ENCODE measurements around the gene MLC1.
"Not testable (repeated sequence)": the region's sequence is repeated elsewhere in the genome, so short reads cannot be mapped to it uniquely, and the experiment has no call there.

MLC1 gene

GRCh38 chr22:50087646-50088045 is 2.4 kb upstream of the MLC1 start:
- Mint-ChIP-seq H3K27me3 (peaks cover 14% of the 10 kb centered on the region), H3K4me1 (no peaks in the 10 kb centered on the region), H3K4me3 (no peak overlapping the region), H3K36me3 (no peaks in the 10 kb centered on the region), H3K9me3 (no peaks in the 10 kb centered on the region), H3K27ac (no peak overlapping the region)

DNA sequence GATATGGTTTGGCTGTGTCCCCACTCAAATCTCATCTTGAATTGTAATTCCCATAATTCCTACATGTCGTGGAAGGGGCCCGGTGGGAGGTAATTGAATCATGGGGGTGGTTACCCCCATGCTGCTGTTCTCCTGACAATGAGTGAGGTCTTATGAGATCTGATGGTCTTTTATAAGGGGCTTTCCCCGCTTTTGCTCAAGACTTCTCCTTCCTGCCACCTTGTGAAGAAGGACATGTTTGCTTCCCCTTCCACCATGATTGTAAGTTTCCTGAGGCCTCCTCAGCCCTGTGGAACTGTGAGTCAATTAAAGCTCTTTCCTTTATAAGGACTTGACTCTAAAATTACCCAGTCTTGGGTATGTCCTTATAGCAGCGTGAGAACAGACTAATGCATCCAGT is 1.7 kb upstream of the MLC1 start:
- Mint-ChIP-seq H3K27ac (peak overlapping the region; percentile 16), H3K27me3 (peaks cover 14% of the 10 kb centered on the region)
- not testable (repeated sequence) for H3K4me3 Mint-ChIP-seq, H3K9me3 Mint-ChIP-seq, H3K4me1 Mint-ChIP-seq, H3K36me3 Mint-ChIP-seq

DNA sequence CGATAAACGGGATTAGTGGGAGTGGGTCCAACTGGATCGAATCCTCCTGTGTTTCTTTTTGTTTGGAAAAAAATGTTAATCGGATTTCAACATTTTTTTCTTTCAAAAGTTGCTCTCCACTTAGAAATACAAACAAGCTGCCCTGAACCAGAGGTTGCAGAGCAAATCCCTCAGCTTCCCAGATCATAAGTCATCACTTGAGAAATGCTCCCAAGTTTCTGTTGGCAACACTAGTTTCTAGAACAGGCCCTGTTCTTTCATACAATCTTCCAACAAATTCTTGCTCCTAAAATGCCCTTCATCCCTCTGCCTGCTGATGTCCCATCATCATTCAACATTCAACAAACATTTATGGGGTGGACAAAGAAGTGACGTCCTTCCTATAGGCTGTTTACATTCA is 1.3 kb upstream of the MLC1 start:
- Mint-ChIP-seq H3K4me1 (no peaks in the 10 kb centered on the region), H3K27me3 (peaks cover 14% of the 10 kb centered on the region), H3K9me3 (no peaks in the 10 kb centered on the region), H3K27ac (no peak overlapping the region), H3K4me3 (no peak overlapping the region), H3K36me3 (no peaks in the 10 kb centered on the region)

DNA sequence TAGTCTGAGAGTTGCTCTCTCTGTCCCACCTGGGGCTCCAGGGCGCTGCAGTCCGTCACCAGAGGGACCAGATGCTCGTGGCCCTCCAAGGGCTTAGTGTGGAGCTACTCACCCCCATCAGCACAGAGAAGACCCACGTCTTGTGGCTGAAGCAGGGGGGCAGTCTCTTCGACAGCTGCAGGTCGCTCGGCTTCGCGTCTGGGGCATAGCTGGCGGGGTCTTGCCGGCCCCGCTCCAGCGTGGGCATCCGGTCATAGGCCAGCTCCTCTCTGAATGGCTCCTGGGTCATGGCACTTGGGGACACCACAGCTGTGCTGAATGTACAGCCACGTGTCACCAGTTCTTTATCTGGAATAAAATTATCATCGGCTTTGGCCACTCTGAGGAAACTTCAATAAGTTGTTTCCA is 608 bp downstream of the MLC1 start:
- H3K4me1 Mint-ChIP-seq = no peaks in the 10 kb centered on the region
- no peak overlapping the region for H3K4me3 Mint-ChIP-seq
- no peaks in the 10 kb centered on the region for H3K9me3 Mint-ChIP-seq
- H3K27ac Mint-ChIP-seq = no peak overlapping the region
- no peaks in the 10 kb centered on the region for H3K36me3 Mint-ChIP-seq
- peaks cover 16% of the 10 kb centered on the region for H3K27me3 Mint-ChIP-seq

DNA sequence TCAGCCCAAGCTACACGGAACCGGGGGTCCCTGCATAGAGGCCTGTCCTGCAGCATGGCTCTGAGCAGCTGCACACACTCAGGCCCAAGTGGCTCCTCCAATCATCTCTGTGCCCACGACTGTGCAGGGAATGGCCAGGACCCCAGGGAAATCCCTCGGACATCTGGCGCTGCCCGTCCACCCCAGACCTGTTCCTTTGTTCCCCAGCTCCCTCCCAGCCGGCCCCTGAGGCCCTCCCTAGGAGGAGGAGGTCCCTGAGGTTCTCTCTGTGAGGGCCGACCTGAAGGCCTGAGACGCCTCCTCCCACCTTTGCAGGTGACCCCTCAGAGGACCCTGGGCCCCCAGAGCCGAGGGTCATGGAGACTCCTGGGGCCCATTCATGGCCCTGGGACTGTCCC is 1.1 kb downstream of the MLC1 start:
- Mint-ChIP-seq H3K27ac (no peak overlapping the region), H3K36me3 (no peaks in the 10 kb centered on the region), H3K4me1 (no peaks in the 10 kb centered on the region), H3K9me3 (no peaks in the 10 kb centered on the region), H3K4me3 (no peak overlapping the region), H3K27me3 (peaks cover 16% of the 10 kb centered on the region)

- H3K4me1 Mint-ChIP-seq = no peaks in the 10 kb centered on the region
- no peaks in the 10 kb centered on the region for H3K9me3 Mint-ChIP-seq
- H3K27me3 Mint-ChIP-seq = peaks cover 16% of the 10 kb centered on the region
- H3K27ac Mint-ChIP-seq = no peak overlapping the region
- H3K4me3 Mint-ChIP-seq = peak overlapping the region; percentile 11
- no peaks in the 10 kb centered on the region for H3K36me3 Mint-ChIP-seq
Observed at GRCh38 chr22:50083462-50084079, 1.7 kb downstream of the MLC1 start.

DNA sequence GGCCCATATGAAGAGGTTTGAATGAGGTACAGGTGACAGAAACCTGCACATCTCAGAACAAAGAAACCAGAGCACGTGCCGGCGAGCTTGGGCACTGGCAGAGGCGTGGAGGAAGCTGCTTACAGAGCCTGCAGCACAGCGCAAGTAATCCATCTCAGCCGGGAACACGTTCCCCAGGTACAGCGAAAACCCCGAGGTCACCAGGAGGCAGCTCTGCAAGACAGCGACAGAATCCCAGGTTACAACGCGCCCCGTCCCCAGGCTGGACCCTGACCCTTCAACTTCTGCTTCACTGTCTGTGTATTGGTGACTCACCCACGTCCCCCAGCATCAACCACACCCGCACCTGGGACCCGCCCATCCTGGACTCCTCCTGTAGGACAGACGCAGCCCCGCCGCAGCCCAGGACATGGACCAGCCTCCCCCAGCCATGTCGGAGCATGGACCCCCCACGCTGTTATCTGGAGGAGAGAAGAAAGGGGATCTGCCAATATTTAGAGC is 2.2 kb downstream of the MLC1 start:
- H3K36me3 Mint-ChIP-seq = no peaks in the 10 kb centered on the region
- no peaks in the 10 kb centered on the region for H3K4me1 Mint-ChIP-seq
- no peaks in the 10 kb centered on the region for H3K9me3 Mint-ChIP-seq
- no peak overlapping the region for H3K4me3 Mint-ChIP-seq
- H3K27ac Mint-ChIP-seq = no peak overlapping the region
- H3K27me3 Mint-ChIP-seq = peaks cover 16% of the 10 kb centered on the region

DNA sequence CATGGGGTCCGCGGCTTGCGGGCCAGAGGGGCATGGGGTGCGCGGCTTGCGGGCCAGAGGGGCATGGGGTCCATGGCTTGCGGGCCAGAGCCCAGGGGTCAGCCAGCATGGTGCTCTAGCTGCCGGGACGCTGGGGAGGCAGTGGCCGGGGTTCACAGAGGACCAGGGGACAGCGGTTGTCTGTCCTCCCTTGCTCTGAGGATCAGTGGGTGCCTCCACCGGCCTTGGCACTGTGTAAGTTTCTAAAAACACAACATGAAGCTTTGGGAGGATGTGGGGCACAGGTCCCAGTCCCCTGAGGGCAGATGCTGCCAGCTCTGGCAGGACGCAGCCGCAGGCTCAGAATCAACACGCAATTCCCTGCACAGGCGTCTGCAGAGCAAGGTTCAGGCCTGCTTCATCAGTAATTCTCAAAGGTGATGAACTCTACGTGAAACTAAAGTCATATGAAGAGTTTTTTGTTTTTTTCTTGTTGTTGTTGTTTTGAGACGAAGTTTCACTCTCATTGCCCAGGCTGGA is 3.0 kb downstream of the MLC1 start:
- no peak overlapping the region for H3K4me3 Mint-ChIP-seq
- no peaks in the 10 kb centered on the region for H3K36me3 Mint-ChIP-seq
- peaks cover 12% of the 10 kb centered on the region for H3K27me3 Mint-ChIP-seq
- no peaks in the 10 kb centered on the region for H3K9me3 Mint-ChIP-seq
- no peaks in the 10 kb centered on the region for H3K4me1 Mint-ChIP-seq
- H3K27ac Mint-ChIP-seq = no peak overlapping the region

DNA sequence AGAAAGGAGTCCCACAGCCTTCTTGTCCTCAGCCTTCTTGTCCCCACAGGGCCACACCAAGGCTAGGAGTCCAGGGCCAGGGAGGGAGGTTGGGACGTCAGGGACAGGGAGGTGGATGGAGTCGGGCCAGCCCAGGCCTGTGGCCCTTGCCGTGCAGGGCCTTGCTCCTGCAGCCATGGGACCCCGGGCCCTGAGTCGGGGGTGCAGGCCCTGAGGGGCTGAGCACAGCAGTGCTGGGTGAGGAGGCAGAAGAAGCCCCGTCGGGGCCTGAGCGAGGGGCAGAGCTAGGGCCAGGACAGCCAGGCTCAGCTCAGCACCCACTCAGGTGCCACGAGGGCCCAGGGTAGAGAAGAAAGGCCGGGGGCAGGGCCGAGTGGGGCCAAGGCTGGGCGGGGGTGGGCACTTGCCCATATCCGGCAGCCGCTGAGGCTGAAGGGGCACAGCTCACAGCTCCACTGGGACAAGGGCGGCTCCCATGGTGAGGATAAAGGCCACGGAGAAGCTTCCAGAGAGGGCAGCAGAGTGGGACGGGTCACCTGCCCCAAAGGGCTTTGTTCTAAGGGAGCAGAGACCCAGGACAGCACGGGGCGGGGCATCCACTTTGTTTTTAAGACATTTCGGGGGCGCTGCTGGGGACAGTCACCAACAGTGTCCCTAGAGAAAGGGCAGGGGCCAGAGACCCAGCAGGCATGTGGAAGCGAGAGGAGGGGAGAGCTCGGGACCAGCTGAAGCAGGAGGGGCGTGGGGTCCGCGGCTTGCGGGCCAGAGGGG is 3.6 kb downstream of the MLC1 start:
- Mint-ChIP-seq H3K27me3 (peaks cover 9% of the 10 kb centered on the region), H3K4me3 (no peak overlapping the region), H3K36me3 (no peaks in the 10 kb centered on the region), H3K4me1 (no peaks in the 10 kb centered on the region), H3K9me3 (no peaks in the 10 kb centered on the region), H3K27ac (no peak overlapping the region)

DNA sequence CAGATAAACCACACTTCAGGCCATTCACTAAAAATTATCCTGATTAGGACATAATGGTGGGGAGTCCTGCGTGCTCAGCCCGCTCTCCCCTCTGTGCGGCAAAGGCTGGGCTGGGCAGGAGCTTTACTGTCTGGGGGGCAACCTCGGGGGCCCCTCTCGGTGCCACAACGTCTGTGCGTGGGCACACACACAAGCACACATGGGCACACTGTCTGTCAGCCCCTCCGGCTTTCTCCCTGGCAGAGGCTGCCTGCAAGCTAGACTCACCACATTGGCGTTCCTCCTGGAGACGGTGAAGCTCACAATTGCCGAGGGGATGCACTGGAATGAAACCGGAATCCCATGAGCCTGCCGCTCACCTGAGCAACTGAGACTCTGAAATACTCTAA is 5.2 kb downstream of the MLC1 start:
- Mint-ChIP-seq H3K36me3 (no peaks in the 10 kb centered on the region), H3K9me3 (no peaks in the 10 kb centered on the region), H3K4me3 (no peak overlapping the region), H3K4me1 (no peaks in the 10 kb centered on the region), H3K27me3 (peaks cover 6% of the 10 kb centered on the region), H3K27ac (no peak overlapping the region)

- no peak overlapping the region for H3K27ac Mint-ChIP-seq
- H3K27me3 Mint-ChIP-seq = peaks cover 3% of the 10 kb centered on the region
- no peak overlapping the region for H3K4me3 Mint-ChIP-seq
- H3K9me3 Mint-ChIP-seq = no peaks in the 10 kb centered on the region
- H3K4me1 Mint-ChIP-seq = no peaks in the 10 kb centered on the region
- no peaks in the 10 kb centered on the region for H3K36me3 Mint-ChIP-seq
Observed at GRCh38 chr22:50078761-50079160, 6.5 kb downstream of the MLC1 start.

DNA sequence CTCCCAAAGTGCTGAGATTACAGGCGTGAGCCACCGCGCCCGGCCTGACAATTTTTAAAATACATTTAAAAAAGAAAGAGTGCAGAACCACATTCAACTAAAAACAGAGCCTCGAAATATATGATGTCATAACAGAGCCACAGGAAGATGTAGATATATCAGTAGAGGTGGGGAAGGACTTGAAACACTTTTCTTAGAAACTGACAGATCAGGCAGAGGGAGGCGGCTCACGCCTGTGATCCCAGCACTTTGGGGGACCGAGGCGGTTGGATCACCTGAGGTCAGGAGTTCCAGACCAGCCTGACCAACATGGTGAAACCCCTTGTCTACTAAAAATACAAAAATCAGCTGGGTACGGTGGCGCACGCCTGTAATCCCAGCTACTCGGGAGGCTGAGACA is 7.0 kb downstream of the MLC1 start:
- Mint-ChIP-seq H3K27me3 (peaks cover 3% of the 10 kb centered on the region), H3K4me3 (no peak overlapping the region), H3K36me3 (no peaks in the 10 kb centered on the region), H3K9me3 (no peaks in the 10 kb centered on the region), H3K27ac (no peak overlapping the region), H3K4me1 (no peaks in the 10 kb centered on the region)

DNA sequence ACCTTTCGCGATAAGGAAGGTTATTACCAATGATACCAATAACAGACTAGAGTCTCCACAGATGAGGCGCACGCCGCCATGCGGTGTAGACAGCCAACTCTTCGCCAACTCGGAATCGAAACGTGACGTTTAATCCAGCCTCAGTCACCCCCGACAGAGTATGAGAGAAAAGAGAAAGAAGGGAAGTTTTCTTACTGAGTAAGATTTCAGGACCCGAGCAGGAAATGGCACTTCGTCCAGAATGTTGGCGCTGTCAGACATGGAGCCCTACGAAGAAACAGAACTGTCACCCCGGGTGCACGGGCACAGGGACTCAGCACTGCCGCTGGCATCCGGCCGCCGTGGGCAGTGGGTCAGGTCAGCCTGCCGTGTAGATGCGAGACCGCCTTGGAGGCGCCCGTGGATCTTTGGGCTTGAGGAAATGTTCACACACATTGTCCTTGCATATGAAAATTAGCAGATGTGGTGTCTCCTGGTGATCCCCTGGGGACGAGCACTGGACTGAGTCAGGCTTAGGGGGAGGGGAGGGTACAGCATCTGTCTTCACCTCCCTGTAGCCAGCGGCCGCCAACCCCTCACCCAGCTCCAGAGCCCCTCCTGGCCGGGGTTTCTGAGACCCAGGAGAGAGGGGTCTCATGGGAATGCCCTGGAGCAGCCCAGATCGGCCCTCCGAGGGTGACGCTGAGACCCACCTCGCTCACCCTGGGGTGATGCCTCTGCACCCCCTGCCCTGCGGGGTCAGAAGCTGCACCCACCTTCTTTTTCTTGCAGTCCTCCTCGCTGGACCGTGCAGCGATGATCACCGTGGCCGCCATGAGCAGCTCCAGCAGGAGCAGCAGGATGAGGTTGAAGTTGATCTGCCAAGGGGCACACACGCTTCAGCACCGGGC is 8.3 kb downstream of the MLC1 start:
- H3K27me3 Mint-ChIP-seq = peaks cover 2% of the 10 kb centered on the region
- no peak overlapping the region for H3K4me3 Mint-ChIP-seq
- H3K36me3 Mint-ChIP-seq = no peaks in the 10 kb centered on the region
- H3K27ac Mint-ChIP-seq = no peak overlapping the region
- no peaks in the 10 kb centered on the region for H3K4me1 Mint-ChIP-seq
- no peaks in the 10 kb centered on the region for H3K9me3 Mint-ChIP-seq

DNA sequence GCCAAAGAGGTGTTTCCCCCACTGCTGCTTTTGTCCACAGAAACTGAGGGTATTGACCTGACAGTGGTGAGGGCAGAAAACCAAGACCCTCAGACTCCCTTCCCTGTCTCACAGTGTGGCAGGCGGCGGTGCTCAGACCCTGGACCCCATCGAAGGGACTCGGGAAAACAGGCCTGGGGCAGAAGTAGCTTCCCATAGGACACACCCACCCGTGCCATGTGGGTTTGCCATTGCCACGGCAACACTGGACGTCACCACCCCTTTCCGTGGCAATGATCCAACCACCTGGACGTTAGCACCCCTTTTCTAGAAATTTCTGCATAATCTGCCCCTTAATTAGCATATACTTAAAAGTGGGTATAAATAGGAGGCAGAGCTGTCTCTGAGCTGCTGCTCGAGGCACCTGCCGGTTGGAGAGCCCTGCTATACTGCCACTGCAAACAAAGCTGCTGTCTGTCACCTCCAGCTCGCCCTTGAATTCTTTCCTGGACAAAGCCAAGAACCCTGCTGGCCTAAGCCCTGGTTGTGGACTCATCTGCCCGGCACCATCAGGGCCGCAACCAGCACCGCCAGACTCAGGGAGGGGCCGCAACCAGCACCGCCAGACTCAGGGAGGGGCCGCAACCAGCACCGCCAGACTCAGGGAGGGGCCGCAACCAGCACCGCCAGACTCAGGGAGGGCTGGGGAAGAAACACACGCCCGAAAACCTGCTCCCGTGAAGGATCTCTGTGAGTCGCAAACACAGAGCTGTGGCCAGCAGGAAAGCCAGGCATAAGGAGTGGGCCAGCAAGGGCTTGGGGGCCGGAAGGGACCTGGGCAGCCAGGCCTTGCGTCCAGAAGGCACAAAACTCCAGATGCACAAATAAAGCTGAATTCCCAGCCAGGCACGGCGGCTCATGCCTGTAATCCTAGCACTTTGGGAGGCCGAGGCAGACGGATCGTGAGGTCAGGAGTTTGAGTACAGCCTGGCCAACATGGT is 10.4 kb downstream of the MLC1 start:
- no peak overlapping the region for H3K4me3 Mint-ChIP-seq
- H3K27me3 Mint-ChIP-seq = no peaks in the 10 kb centered on the region
- H3K4me1 Mint-ChIP-seq = no peaks in the 10 kb centered on the region
- no peaks in the 10 kb centered on the region for H3K9me3 Mint-ChIP-seq
- H3K27ac Mint-ChIP-seq = no peak overlapping the region
- no peaks in the 10 kb centered on the region for H3K36me3 Mint-ChIP-seq

DNA sequence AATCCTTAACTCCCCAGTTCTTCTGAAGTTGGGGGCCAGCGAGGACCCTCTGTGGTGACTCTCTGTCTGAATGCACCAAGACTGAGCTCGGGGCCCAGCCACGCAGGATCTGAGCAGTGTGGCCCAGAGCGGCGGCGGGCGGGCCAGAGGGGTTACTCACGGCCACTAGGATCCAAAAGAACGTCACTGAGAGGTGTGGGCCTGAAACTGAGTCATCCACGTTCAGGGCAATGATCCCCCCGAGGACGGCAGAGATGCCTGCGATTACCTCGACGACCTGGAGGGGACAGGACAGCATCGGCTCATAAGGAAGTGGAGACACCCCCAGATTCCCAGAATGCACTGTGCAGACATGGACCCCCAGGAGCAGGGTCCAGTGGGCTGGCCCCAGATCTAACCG is 11.2 kb downstream of the MLC1 start:
- Mint-ChIP-seq H3K36me3 (no peaks in the 10 kb centered on the region), H3K4me1 (no peaks in the 10 kb centered on the region), H3K27me3 (no peaks in the 10 kb centered on the region), H3K9me3 (no peaks in the 10 kb centered on the region), H3K4me3 (no peak overlapping the region), H3K27ac (no peak overlapping the region)
